Measurements from ENCODE around the gene RPS6KB2. TPM values are rescaled to one million over a fixed set of nuclear protein-coding genes. Genes with fewer than 3 reads are reported as not detected.
A peak's percentile ranks its signal among the peaks of the same experiment; 100 is the strongest.

Gene RPS6KB2
- total and polyA plus RNA-seq, 9 of the 15 experiments (the other 6 are each of a cell fraction or from before 2014, with no cell fraction given), result 0.42 to 122 (median 82.6) TPM

- TF ChIP-seq YY1 (IDR thresholded peaks at IDR 0.05; ENCODE audit: borderline replicate concordance in 1 of 3, control insufficient read depth in 1 of 3, extremely low read depth in 1 of 3, insufficient read depth in 3 of 3, insufficient read length in 1 of 3, insufficient replicate concordance in 2 of 3, low read depth in 1 of 3, low read length in 2 of 3), result no peak
These were observed 54.1 kb downstream of the RPS6KB2 start (continued) for GRCh38 chr11:67482275-67482826.

- DNase-seq (ENCODE audit: extremely low read depth in 1 of 4, low spot score in 3 of 4), result peak; percentile 97 to 99 (median 98)
- intact Hi-C loops (cut with micrococcal nuclease), result loop anchor here (1.0 to 5.0 kb wide), 2 partner anchors 21 to 81 kb away; partner anchors contain the start of genes PPP1CA and TBC1D10C
- Histone ChIP-seq H3K4me2 (ENCODE audit: insufficient read depth, low read length) (peak within 1 kb of the TSS; percentile 78), H3K27ac (ENCODE audit: extremely low read depth, low read depth, low read length) (peak within 1 kb of the TSS; percentile 73), H3K4me3 (peak within 1 kb of the TSS; percentile 49), H2AFZ (ENCODE audit: low read depth, low read length) (peak within 1 kb of the TSS; percentile 90), H3K27me3 (ENCODE audit: control insufficient read depth in 2 of 2, insufficient read depth in 2 of 2, low read length in 2 of 2) (no peaks in the 10 kb centered on the region), H3K79me2 (ENCODE audit: control insufficient read depth, insufficient read depth, low read length) (peaks cover 34% of the 10 kb centered on the region), H3K36me3 (ENCODE audit: control insufficient read depth, insufficient read depth, low read length) (peaks cover 11% of the 10 kb centered on the region; the same call in 1 of the 3 replicates), H3K9me1 (ENCODE audit: control insufficient read depth, insufficient read depth, low read length) (no peaks in the 10 kb centered on the region), H4K20me1 (replicated peaks; ENCODE audit: control insufficient read depth, insufficient read depth, low read length) (no peaks in the 10 kb centered on the region), H3K9ac (ENCODE audit: insufficient read depth in 1 of 2, low read depth in 2 of 2, low read length in 2 of 2) (peak within 1 kb of the TSS; percentile 61 to 87), H3K9me3 (replicated peaks; ENCODE audit: control insufficient read depth, insufficient read depth, low read depth, low read length) (no peaks in the 10 kb centered on the region), H3K4me1 (replicated peaks in 1 of 2; ENCODE audit: control insufficient read depth in 2 of 2, insufficient read depth in 2 of 2, low read length in 2 of 2) (peaks cover 29 to 49% of the 10 kb centered on the region in 2 experiments)
- in situ Hi-C loops (cut with MboI), result no loop called here
- POLR2A ChIA-PET, result interaction anchor here (0.6 to 1.0 kb wide), 8 partner anchors 9 to 147 kb away, joined by 3 to 5 read pairs (median 4); partner anchors contain the start of gene PPP1CA
- 5% methylated on average over 55 of the region's 60 CpGs for WGBS (ENCODE audit: insufficient coverage, low coverage, missing lambda C conversion rate)
- FAIRE-seq, result peak; percentile 98
- BruUV-seq (replicated peaks), result TSS peak; percentile 76
- CTCF ChIA-PET (ENCODE audit: low intra/inter-chr PET ratio), result interaction anchor here (0.7 kb wide), 1 partner anchor 445 kb away, joined by 3 read pairs; no protein-coding TSS in a partner anchor
- ATAC-seq, result peak; percentile 98
- no peak for TF ChIP-seq ZNF134 (CRISPR knock-in tag; conservative IDR thresholded peaks at IDR 0.05)
- peak; percentile 26 to 43; a peak in 1 of 4 replicates for TF ChIP-seq TBL1XR1 (IDR thresholded peaks at IDR 0.05; ENCODE audit: low read length in 2 of 2)
- TF ChIP-seq ZNF384 (IDR thresholded peaks at IDR 0.05; ENCODE audit: low read depth, low read length), result no peak; the same call in none of the 2 replicates
- no peak for TF ChIP-seq KHSRP (IDR thresholded peaks at IDR 0.05)
- peak; percentile 81 for TF ChIP-seq CREM (IDR thresholded peaks at IDR 0.05; ENCODE audit: low read depth)
- TF ChIP-seq PCBP2 (IDR thresholded peaks at IDR 0.05; ENCODE audit: low read depth, low read length, poor library complexity, severe bottlenecking), result no peak
- peak; percentile 93 for TF ChIP-seq NFRKB (IDR thresholded peaks at IDR 0.05; ENCODE audit: low read depth)
- TF ChIP-seq ZNF274 (IDR thresholded peaks at IDR 0.05; ENCODE audit: borderline replicate concordance, low read depth, low read length), result no peak
- TF ChIP-seq, protein P1, sequence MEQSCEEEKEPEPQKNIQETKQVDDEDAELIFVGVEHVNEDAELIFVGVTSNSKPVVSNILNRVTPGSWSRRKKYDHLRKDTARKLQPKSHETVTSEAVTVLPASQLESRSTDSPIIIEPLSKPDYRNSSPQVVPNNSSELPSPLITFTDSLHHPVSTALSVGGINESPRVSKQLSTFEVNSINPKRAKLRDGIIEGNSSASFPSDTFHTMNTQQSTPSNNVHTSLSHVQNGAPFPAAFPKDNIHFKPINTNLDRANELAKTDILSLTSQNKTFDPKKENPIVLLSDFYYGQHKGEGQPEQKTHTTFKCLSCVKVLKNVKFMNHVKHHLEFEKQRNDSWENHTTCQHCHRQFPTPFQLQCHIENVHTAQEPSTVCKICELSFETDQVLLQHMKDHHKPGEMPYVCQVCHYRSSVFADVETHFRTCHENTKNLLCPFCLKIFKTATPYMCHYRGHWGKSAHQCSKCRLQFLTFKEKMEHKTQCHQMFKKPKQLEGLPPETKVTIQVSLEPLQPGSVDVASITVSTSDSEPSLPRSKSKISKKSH (CRISPR knock-in tag; IDR thresholded peaks at IDR 0.05), result no peak
- peak; percentile 100 for TF ChIP-seq ZNF511 (CRISPR knock-in tag; IDR thresholded peaks at IDR 0.05)
- TF ChIP-seq MCM3 (IDR thresholded peaks at IDR 0.05), result no peak
- TF ChIP-seq ASH1L (IDR thresholded peaks at IDR 0.05; ENCODE audit: borderline replicate concordance, low read depth, partially characterized antibody), result peak; percentile 71
- no peak for TF ChIP-seq ARID2 (IDR thresholded peaks at IDR 0.05)
- peak; percentile 84 for TF ChIP-seq HDAC8 (tag; IDR thresholded peaks at IDR 0.05)
- TF ChIP-seq MEF2A (IDR thresholded peaks at IDR 0.05; ENCODE audit: control insufficient read depth, low read depth, low read length), result no peak
These were observed 54.8 kb downstream of the RPS6KB2 start, which contains the start of gene AIP for GRCh38 chr11:67482827-67483798. TSS of gene AIP (plus strand) at chr11:67483026. CDS start at chr11:67483159, 133 bp downstream.

All from K562 (cell line).